Progenitor cell of endocrine pancreas (in vitro differentiated cells): Measurements from ENCODE around the gene IQGAP2. TPM values are rescaled to one million over a fixed set of nuclear protein-coding genes. Genes with fewer than 3 reads are reported as not detected.

Source experiments
- DNase-seq: peaks from one replicate; pipeline ENCODE4 v3.0.0; 2021; ENCODE audit warnings: low spot score; ENCODE audit not compliant: unreplicated experiment
- H3K27ac Mint-ChIP-seq: 2 replicates; pipeline ENCODE4 v1.8.0; 2021; ENCODE audit warnings: mild to moderate bottlenecking, moderate library complexity, mixed read lengths
- H3K27me3 Mint-ChIP-seq: 2 replicates; pipeline ENCODE4 v1.8.0; 2021; ENCODE audit warnings: mixed read lengths
- H3K36me3 Mint-ChIP-seq: 2 replicates; pipeline ENCODE4 v1.8.0; 2022; ENCODE audit warnings: mixed read lengths; ENCODE audit not compliant: insufficient read depth
- H3K4me1 Mint-ChIP-seq: 2 replicates; pipeline ENCODE4 v1.8.0; 2021; ENCODE audit warnings: low read depth, mixed read lengths
- H3K4me3 Mint-ChIP-seq: 2 replicates; pipeline ENCODE4 v1.8.0; 2021; ENCODE audit warnings: low read depth, mild to moderate bottlenecking, moderate library complexity, mixed read lengths
- H3K9me3 Mint-ChIP-seq: 2 replicates; pipeline ENCODE4 v1.8.0; 2021; ENCODE audit warnings: low read depth, mixed read lengths
- total RNA-seq: library from RNA; stranded (reverse); gene quantifications from 2 replicates; pipeline ENCODE4 v1.2.1, GENCODE V29; 2021
- TF ChIP-seq, protein P1 (sequence below): fragments of 200-600 bp; sonication (generic); IDR thresholded peaks from one replicate; pipeline ENCODE4 v1.5.0; 2021; ENCODE audit warnings: antibody characterized with exemption, mild to moderate bottlenecking; ENCODE audit not compliant: unreplicated experiment

Gene IQGAP2
- total RNA-seq, 1 donor from 2014 or later = 16.7 TPM

DNA sequence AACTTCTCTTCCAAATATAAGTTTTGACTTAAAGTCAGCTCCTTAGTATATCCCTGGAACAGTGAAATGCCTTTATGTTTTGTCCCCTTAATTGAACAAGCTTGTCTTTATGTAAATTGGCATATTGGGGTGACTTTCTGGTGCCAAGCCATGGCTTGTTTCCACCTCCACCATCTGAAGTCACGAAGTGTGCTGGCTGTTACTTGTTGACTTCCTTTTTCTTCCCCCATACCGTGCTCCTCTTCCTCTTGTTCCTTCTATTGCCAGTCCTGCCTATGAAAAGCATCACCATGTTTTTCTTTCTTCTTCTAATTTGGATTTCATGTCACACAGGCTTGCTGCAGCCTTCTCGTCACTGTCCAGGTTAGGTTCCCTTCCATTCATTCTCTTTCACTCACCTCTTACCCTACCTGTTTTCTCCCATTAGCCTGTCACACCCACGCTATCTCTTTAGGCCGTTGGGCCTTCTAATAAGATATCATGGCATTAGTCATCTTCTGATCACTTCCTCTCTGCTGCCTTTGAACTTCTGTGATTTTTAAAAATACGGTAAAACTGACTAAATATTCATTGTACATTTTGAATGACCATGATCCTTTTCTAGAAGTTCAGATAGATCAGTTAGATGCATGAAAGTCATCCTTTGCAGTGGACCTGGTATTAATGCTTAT is 48.1 kb downstream of the IQGAP2 start:
- Mint-ChIP-seq H3K36me3 (no peaks in the 10 kb centered on the region), H3K27ac (no peak overlapping the region), H3K4me3 (no peak overlapping the region), H3K9me3 (no peaks in the 10 kb centered on the region), H3K4me1 (no peaks in the 10 kb centered on the region), H3K27me3 (no peaks in the 10 kb centered on the region)
- DNase-seq = no peak
- TF ChIP-seq, protein P1, sequence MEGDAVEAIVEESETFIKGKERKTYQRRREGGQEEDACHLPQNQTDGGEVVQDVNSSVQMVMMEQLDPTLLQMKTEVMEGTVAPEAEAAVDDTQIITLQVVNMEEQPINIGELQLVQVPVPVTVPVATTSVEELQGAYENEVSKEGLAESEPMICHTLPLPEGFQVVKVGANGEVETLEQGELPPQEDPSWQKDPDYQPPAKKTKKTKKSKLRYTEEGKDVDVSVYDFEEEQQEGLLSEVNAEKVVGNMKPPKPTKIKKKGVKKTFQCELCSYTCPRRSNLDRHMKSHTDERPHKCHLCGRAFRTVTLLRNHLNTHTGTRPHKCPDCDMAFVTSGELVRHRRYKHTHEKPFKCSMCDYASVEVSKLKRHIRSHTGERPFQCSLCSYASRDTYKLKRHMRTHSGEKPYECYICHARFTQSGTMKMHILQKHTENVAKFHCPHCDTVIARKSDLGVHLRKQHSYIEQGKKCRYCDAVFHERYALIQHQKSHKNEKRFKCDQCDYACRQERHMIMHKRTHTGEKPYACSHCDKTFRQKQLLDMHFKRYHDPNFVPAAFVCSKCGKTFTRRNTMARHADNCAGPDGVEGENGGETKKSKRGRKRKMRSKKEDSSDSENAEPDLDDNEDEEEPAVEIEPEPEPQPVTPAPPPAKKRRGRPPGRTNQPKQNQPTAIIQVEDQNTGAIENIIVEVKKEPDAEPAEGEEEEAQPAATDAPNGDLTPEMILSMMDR = no peak

DNA sequence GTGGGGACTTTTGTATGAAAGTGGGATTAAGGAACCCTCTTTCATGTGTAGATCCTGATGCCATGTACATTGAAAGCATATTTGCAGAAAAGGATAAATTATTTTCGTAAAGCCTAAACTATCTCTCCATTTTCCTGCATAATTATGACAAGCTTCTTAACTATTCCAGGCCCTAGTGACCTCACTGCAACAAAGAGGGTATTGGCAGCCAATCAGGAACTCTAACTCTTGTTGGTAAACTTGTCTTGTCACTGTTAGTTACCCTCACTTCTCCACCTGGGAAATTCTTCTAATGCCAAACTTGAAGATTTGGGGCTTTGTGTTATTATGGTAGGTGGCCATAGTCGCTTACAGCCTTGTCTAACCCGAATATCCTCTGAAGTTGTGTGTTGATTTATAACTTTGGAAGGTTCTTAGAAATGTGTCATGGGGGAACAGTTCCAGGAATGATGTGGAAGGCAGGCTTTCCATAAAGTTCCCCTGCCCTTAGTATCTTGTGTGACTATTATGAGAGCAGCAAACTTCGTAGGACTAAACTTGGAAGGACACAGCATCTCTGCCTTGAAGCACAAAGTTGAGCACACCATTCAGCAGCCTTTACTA is 52.5 kb downstream of the IQGAP2 start:
- no peaks in the 10 kb centered on the region for H3K27me3 Mint-ChIP-seq
- H3K4me1 Mint-ChIP-seq = peaks cover 13% of the 10 kb centered on the region
- H3K9me3 Mint-ChIP-seq = no peaks in the 10 kb centered on the region
- no peak overlapping the region for H3K27ac Mint-ChIP-seq
- H3K36me3 Mint-ChIP-seq = no peaks in the 10 kb centered on the region
- no peak overlapping the region for H3K4me3 Mint-ChIP-seq
- TF ChIP-seq, protein P1 = no peak
- no peak for DNase-seq

GRCh38 chr5:76456258-76456657 is 53.2 kb downstream of the IQGAP2 start:
- TF ChIP-seq, protein P1 = no peak
- Mint-ChIP-seq H3K36me3 (no peaks in the 10 kb centered on the region), H3K27me3 (no peaks in the 10 kb centered on the region), H3K27ac (no peak overlapping the region), H3K9me3 (no peaks in the 10 kb centered on the region), H3K4me1 (peaks cover 13% of the 10 kb centered on the region), H3K4me3 (no peak overlapping the region)
- DNase-seq = no peak

- Mint-ChIP-seq H3K4me3 (no peak overlapping the region), H3K9me3 (no peaks in the 10 kb centered on the region), H3K27me3 (no peaks in the 10 kb centered on the region), H3K36me3 (peaks cover 1% of the 10 kb centered on the region), H3K27ac (no peak overlapping the region), H3K4me1 (peaks cover 13% of the 10 kb centered on the region)
- DNase-seq = no peak
- TF ChIP-seq, protein P1 = no peak
These were observed 54.8 kb downstream of the IQGAP2 start for GRCh38 chr5:76457674-76458485.

GRCh38 chr5:76458486-76458830 is 55.4 kb downstream of the IQGAP2 start:
- no peak overlapping the region for H3K4me3 Mint-ChIP-seq
- H3K27me3 Mint-ChIP-seq = no peaks in the 10 kb centered on the region
- H3K27ac Mint-ChIP-seq = no peak overlapping the region
- DNase-seq = no peak
- TF ChIP-seq, protein P1 = no peak
- peaks cover 1% of the 10 kb centered on the region for H3K36me3 Mint-ChIP-seq
- H3K4me1 Mint-ChIP-seq = peaks cover 13% of the 10 kb centered on the region
- no peaks in the 10 kb centered on the region for H3K9me3 Mint-ChIP-seq
